Colonic mucosa (tissue), 4 donors: ENCODE results near the gene RYR3. TPM values are rescaled to one million over a fixed set of nuclear protein-coding genes. Genes with fewer than 3 reads are reported as not detected.

ENCODE experiments used
- DNase-seq: peaks from one replicate; pipeline ENCODE4 v3.0.0-alpha.2; 2020
- H3K27ac ChIP-seq: fragments of 200-600 bp; one replicate; pipeline ENCODE4 v1.8.0; 2021
- H3K27me3 ChIP-seq: fragments of 200-600 bp; one replicate; pipeline ENCODE4 v1.8.0; 2021
- H3K36me3 ChIP-seq: fragments of 200-600 bp; one replicate; pipeline ENCODE4 v1.8.0; 2021
- H3K4me1 ChIP-seq: fragments of 200-600 bp; one replicate; pipeline ENCODE4 v1.8.0; 2021; ENCODE audit warnings: mild to moderate bottlenecking
- H3K4me3 ChIP-seq: fragments of 200-600 bp; one replicate; pipeline ENCODE4 v1.8.0; 2021
- H3K9ac ChIP-seq, 2 donors: one replicate each; pipeline ENCODE4 v1.7.0; 2013; ENCODE audit warnings: control low read depth in 2 of 2, low read depth in 2 of 2, low read length in 2 of 2
- H3K9me3 ChIP-seq: fragments of 200-600 bp; one replicate; pipeline ENCODE4 v1.8.0; 2021
- CTCF ChIP-seq: fragments of 200-600 bp; IDR thresholded peaks from one replicate; pipeline ENCODE4 v1.8.0; 2022; ENCODE audit warnings: antibody characterized with exemption, mild to moderate bottlenecking
- intact Hi-C: fragments of 100-400 bp; cut with DNase I; formaldehyde crosslinking; loops from one replicate; pipeline ENCODE4 v1.14.1; 2022
- total RNA-seq, 2 donors: library from RNA; stranded (reverse); fragmentation: NEBNext Ultra II Directional in 1 of 2; extraction: Animal tissue kit (Norgen Biotek cat#: 25700) in 1 of 2; gene quantifications; one replicate each; pipeline ENCODE4 v1.2.1, GENCODE V29; 2021
- donor health status: healthy.
- donor health status: DM: no; HTN: no; CAD: no.
- donor health status: DM: no; HTN: no; CAD: no.

RYR3 gene
- total RNA-seq, 2 donors from 2014 or later: 0.17 to 1.1 TPM

- intact Hi-C loops: no loop called here
- TF ChIP-seq CTCF: no peak
- no peak overlapping the region for H3K4me3 ChIP-seq
- H3K9ac ChIP-seq: no peak overlapping the region
- H3K27me3 ChIP-seq: no peaks in the 10 kb centered on the region
- no peaks in the 10 kb centered on the region for H3K36me3 ChIP-seq
- H3K4me1 ChIP-seq: no peaks in the 10 kb centered on the region
- DNase-seq: no peak
- H3K9me3 ChIP-seq: no peaks in the 10 kb centered on the region
- H3K27ac ChIP-seq: no peak overlapping the region
Measured at GRCh38 chr15:33467146-33467815, 156.5 kb downstream of the RYR3 start.

GRCh38 chr15:33467816-33468163 lies 157.0 kb downstream of the RYR3 start:
- no peaks in the 10 kb centered on the region for H3K4me1 ChIP-seq
- intact Hi-C loops: no loop called here
- H3K27me3 ChIP-seq: no peaks in the 10 kb centered on the region
- DNase-seq: no peak
- no peak overlapping the region for H3K4me3 ChIP-seq
- H3K9me3 ChIP-seq: no peaks in the 10 kb centered on the region
- H3K27ac ChIP-seq: no peak overlapping the region
- H3K36me3 ChIP-seq: no peaks in the 10 kb centered on the region
- no peak for TF ChIP-seq CTCF
- H3K9ac ChIP-seq: no peak overlapping the region

- Histone ChIP-seq H3K4me1 (no peaks in the 10 kb centered on the region), H3K27ac (no peak overlapping the region), H3K9me3 (no peaks in the 10 kb centered on the region), H3K9ac (no peak overlapping the region), H3K4me3 (no peak overlapping the region), H3K27me3 (no peaks in the 10 kb centered on the region), H3K36me3 (no peaks in the 10 kb centered on the region)
- TF ChIP-seq CTCF: no peak
- DNase-seq: no peak
- intact Hi-C loops: no loop called here
Measured at GRCh38 chr15:33468740-33469139, 158.0 kb downstream of the RYR3 start.

- Histone ChIP-seq H3K36me3 (no peaks in the 10 kb centered on the region), H3K9ac (no peak overlapping the region), H3K4me1 (no peaks in the 10 kb centered on the region), H3K9me3 (no peaks in the 10 kb centered on the region), H3K4me3 (no peak overlapping the region), H3K27ac (no peak overlapping the region), H3K27me3 (no peaks in the 10 kb centered on the region)
- DNase-seq: no peak
- no peak for TF ChIP-seq CTCF
- intact Hi-C loops: no loop called here
Measured at GRCh38 chr15:33473005-33473404, 162.2 kb downstream of the RYR3 start.

- TF ChIP-seq CTCF: no peak
Measured at GRCh38 chr15:33473714-33474113, 162.9 kb downstream of the RYR3 start.

More at GRCh38 chr15:33473714-33474113, 162.9 kb downstream of the RYR3 start:
- Histone ChIP-seq H3K9ac (no peak overlapping the region), H3K36me3 (no peaks in the 10 kb centered on the region), H3K4me3 (no peak overlapping the region), H3K27me3 (no peaks in the 10 kb centered on the region), H3K4me1 (no peaks in the 10 kb centered on the region), H3K27ac (no peak overlapping the region), H3K9me3 (no peaks in the 10 kb centered on the region)
- DNase-seq: no peak
- intact Hi-C loops: no loop called here
